Measurements from ENCODE around the gene GLIS2.

GLIS2 gene

GRCh38 chr16:4315186-4316107, at the start of gene GLIS2:
GLIS2 (plus strand) TSS chr16:4316067; CDS start chr16:4332281, 16,214 bp downstream.
- DNase-seq (ENCODE audit: low spot score): peak; percentile 87
- TF ChIP-seq CTCF (IDR thresholded peaks at IDR 0.05; ENCODE audit: extremely low read depth, missing control alignments): no peak

GRCh38 chr16:4266372-4266771, 49.5 kb upstream of the GLIS2 start:
- no peak for DNase-seq (ENCODE audit: low spot score)
- TF ChIP-seq CTCF (IDR thresholded peaks at IDR 0.05; ENCODE audit: extremely low read depth, missing control alignments): no peak

- TF ChIP-seq CTCF (IDR thresholded peaks at IDR 0.05; ENCODE audit: extremely low read depth, missing control alignments): no peak
- DNase-seq (ENCODE audit: low spot score): no peak
Observed at GRCh38 chr16:4270091-4270490, 45.8 kb upstream of the GLIS2 start.

GRCh38 chr16:4270595-4270994, 45.3 kb upstream of the GLIS2 start:
- no peak for TF ChIP-seq CTCF (IDR thresholded peaks at IDR 0.05; ENCODE audit: extremely low read depth, missing control alignments)
- DNase-seq (ENCODE audit: low spot score): no peak

- peak; percentile 95 for DNase-seq (ENCODE audit: low spot score)
Observed at GRCh38 chr16:4271176-4272113, 44.4 kb upstream of the GLIS2 start.

GRCh38 chr16:4272114-4272956, 43.5 kb upstream of the GLIS2 start:
- DNase-seq (ENCODE audit: low spot score): peak; percentile 80
- TF ChIP-seq CTCF (IDR thresholded peaks at IDR 0.05; ENCODE audit: extremely low read depth, missing control alignments): no peak

More at GRCh38 chr16:4271176-4272113, 44.4 kb upstream of the GLIS2 start:
- TF ChIP-seq CTCF (IDR thresholded peaks at IDR 0.05; ENCODE audit: extremely low read depth, missing control alignments): peak; percentile 2
